Dendritic cell treated with granulocyte-macrophage colony-stimulating factor and Interleukin-4, amounts not matched to agents 40 ng/mL and 50 ng/mL, for 4 days (primary cell): ENCODE measurements around the gene MFSD2A.
A peak's percentile ranks its signal among the peaks of the same experiment; 100 is the strongest.
"Not testable (repeated sequence)": the region's sequence is repeated elsewhere in the genome, so short reads cannot be mapped to it uniquely, and the experiment has no call there.

Experiments
- H3K27ac Mint-ChIP-seq: one replicate; pipeline ENCODE4 v1.8.0; 2022; ENCODE audit warnings: mild to moderate bottlenecking, mixed read lengths
- H3K27me3 Mint-ChIP-seq: one replicate; pipeline ENCODE4 v1.8.0; 2022; ENCODE audit warnings: mild to moderate bottlenecking, mixed read lengths
- H3K36me3 Mint-ChIP-seq: one replicate; pipeline ENCODE4 v1.8.0; 2022; ENCODE audit warnings: low read depth, mixed read lengths
- H3K4me1 Mint-ChIP-seq: one replicate; pipeline ENCODE4 v1.8.0; 2022; ENCODE audit warnings: low read depth, mixed read lengths
- H3K4me3 Mint-ChIP-seq: one replicate; pipeline ENCODE4 v1.8.0; 2022; ENCODE audit warnings: mild to moderate bottlenecking, moderate library complexity, mixed read lengths
- H3K9me3 Mint-ChIP-seq: one replicate; pipeline ENCODE4 v1.8.0; 2022; ENCODE audit warnings: mixed read lengths
- intact Hi-C: fragments of 100-400 bp; cut with micrococcal nuclease; formaldehyde crosslinking; loops from one replicate; pipeline ENCODE4 v1.15.0; 2022

Gene MFSD2A

GRCh38 chr1:39951926-39952325, 3.0 kb upstream of the MFSD2A start:
- H3K9me3 Mint-ChIP-seq = no peaks in the 10 kb centered on the region
- peaks cover 2% of the 10 kb centered on the region for H3K27me3 Mint-ChIP-seq
- H3K36me3 Mint-ChIP-seq = no peaks in the 10 kb centered on the region
- H3K27ac Mint-ChIP-seq = no peak overlapping the region
- H3K4me3 Mint-ChIP-seq = no peak overlapping the region
- intact Hi-C loops = no loop called here
- peaks cover 40% of the 10 kb centered on the region for H3K4me1 Mint-ChIP-seq

- Mint-ChIP-seq H3K4me1 (peaks cover 46% of the 10 kb centered on the region), H3K36me3 (no peaks in the 10 kb centered on the region), H3K27me3 (peaks cover 2% of the 10 kb centered on the region), H3K27ac (no peak overlapping the region), H3K9me3 (no peaks in the 10 kb centered on the region), H3K4me3 (no peak overlapping the region)
- intact Hi-C loops = no loop called here
These were observed 2.4 kb upstream of the MFSD2A start for GRCh38 chr1:39952359-39953110.

- peak overlapping the region; percentile 73 for H3K27ac Mint-ChIP-seq
- intact Hi-C loops = loop anchor here (2.0 kb wide), 1 partner anchor 20 kb away; no protein-coding TSS in a partner anchor
- no peaks in the 10 kb centered on the region for H3K9me3 Mint-ChIP-seq
- peaks cover 2% of the 10 kb centered on the region for H3K27me3 Mint-ChIP-seq
- H3K4me3 Mint-ChIP-seq = peak overlapping the region; percentile 83
- H3K36me3 Mint-ChIP-seq = no peaks in the 10 kb centered on the region
- peaks cover 65% of the 10 kb centered on the region for H3K4me1 Mint-ChIP-seq
These were observed 548 bp upstream of the MFSD2A start for GRCh38 chr1:39954324-39954869.

GRCh38 chr1:39955547-39956539, 898 bp downstream of the MFSD2A start:
- H3K9me3 Mint-ChIP-seq = no peaks in the 10 kb centered on the region
- H3K4me1 Mint-ChIP-seq = peaks cover 79% of the 10 kb centered on the region
- H3K27ac Mint-ChIP-seq = peak overlapping the region; percentile 73
- H3K27me3 Mint-ChIP-seq = peaks cover 2% of the 10 kb centered on the region
- no peaks in the 10 kb centered on the region for H3K36me3 Mint-ChIP-seq
- intact Hi-C loops = loop anchor here (2.0 kb wide), 1 partner anchor 21 kb away; no protein-coding TSS in a partner anchor
- peak overlapping the region; percentile 83 for H3K4me3 Mint-ChIP-seq

GRCh38 chr1:39957299-39958015, 2.5 kb downstream of the MFSD2A start:
- intact Hi-C loops = no loop called here
- H3K36me3 Mint-ChIP-seq = peaks cover 7% of the 10 kb centered on the region
- H3K9me3 Mint-ChIP-seq = no peaks in the 10 kb centered on the region
- peaks cover 2% of the 10 kb centered on the region for H3K27me3 Mint-ChIP-seq
- H3K4me1 Mint-ChIP-seq = peaks cover 82% of the 10 kb centered on the region
- H3K4me3 Mint-ChIP-seq = no peak overlapping the region
- peak overlapping the region; percentile 45 for H3K27ac Mint-ChIP-seq

- peak overlapping the region; percentile 45 for H3K27ac Mint-ChIP-seq
- peaks cover 76% of the 10 kb centered on the region for H3K4me1 Mint-ChIP-seq
- H3K27me3 Mint-ChIP-seq = peaks cover 2% of the 10 kb centered on the region
- intact Hi-C loops = no loop called here
- H3K4me3 Mint-ChIP-seq = no peak overlapping the region
- H3K9me3 Mint-ChIP-seq = no peaks in the 10 kb centered on the region
- peaks cover 9% of the 10 kb centered on the region for H3K36me3 Mint-ChIP-seq
These were observed 3.7 kb downstream of the MFSD2A start for GRCh38 chr1:39958403-39959200.

GRCh38 chr1:39959651-39960333, 4.8 kb downstream of the MFSD2A start:
- H3K27me3 Mint-ChIP-seq = no peaks in the 10 kb centered on the region
- H3K36me3 Mint-ChIP-seq = peaks cover 9% of the 10 kb centered on the region
- H3K27ac Mint-ChIP-seq = peak overlapping the region; percentile 82
- peaks cover 71% of the 10 kb centered on the region for H3K4me1 Mint-ChIP-seq
- H3K4me3 Mint-ChIP-seq = peak overlapping the region; percentile 59
- no peaks in the 10 kb centered on the region for H3K9me3 Mint-ChIP-seq
- intact Hi-C loops = no loop called here

- Mint-ChIP-seq H3K4me3 (peak overlapping the region; percentile 59), H3K27ac (peak overlapping the region; percentile 82), H3K36me3 (peaks cover 10% of the 10 kb centered on the region), H3K9me3 (no peaks in the 10 kb centered on the region), H3K4me1 (peaks cover 71% of the 10 kb centered on the region), H3K27me3 (no peaks in the 10 kb centered on the region)
- intact Hi-C loops = no loop called here
These were observed 5.5 kb downstream of the MFSD2A start for GRCh38 chr1:39960431-39960958.

- intact Hi-C loops = no loop called here
- Mint-ChIP-seq H3K4me1 (peaks cover 64% of the 10 kb centered on the region), H3K36me3 (peaks cover 21% of the 10 kb centered on the region), H3K27me3 (no peaks in the 10 kb centered on the region), H3K4me3 (no peak overlapping the region), H3K9me3 (no peaks in the 10 kb centered on the region), H3K27ac (no peak overlapping the region)
These were observed 7.5 kb downstream of the MFSD2A start for GRCh38 chr1:39962450-39962825.

GRCh38 chr1:39962964-39963363, 8.0 kb downstream of the MFSD2A start:
- Mint-ChIP-seq H3K36me3 (peaks cover 21% of the 10 kb centered on the region), H3K4me1 (peaks cover 64% of the 10 kb centered on the region)
- H3K27me3 Mint-ChIP-seq, H3K27ac Mint-ChIP-seq, H3K9me3 Mint-ChIP-seq, H3K4me3 Mint-ChIP-seq, intact Hi-C loops: not testable (repeated sequence)

GRCh38 chr1:39964552-39964951, 9.6 kb downstream of the MFSD2A start:
- intact Hi-C loops = no loop called here
- peaks cover 34% of the 10 kb centered on the region for H3K36me3 Mint-ChIP-seq
- no peaks in the 10 kb centered on the region for H3K27me3 Mint-ChIP-seq
- H3K27ac Mint-ChIP-seq = peak overlapping the region; percentile 38
- peaks cover 64% of the 10 kb centered on the region for H3K4me1 Mint-ChIP-seq
- peak overlapping the region; percentile 10 for H3K4me3 Mint-ChIP-seq
- H3K9me3 Mint-ChIP-seq = no peaks in the 10 kb centered on the region

GRCh38 chr1:39965044-39965443, 10.1 kb downstream of the MFSD2A start:
- Mint-ChIP-seq H3K27me3 (no peaks in the 10 kb centered on the region), H3K36me3 (peaks cover 34% of the 10 kb centered on the region), H3K27ac (peak overlapping the region; percentile 38), H3K9me3 (no peaks in the 10 kb centered on the region), H3K4me3 (no peak overlapping the region), H3K4me1 (peaks cover 64% of the 10 kb centered on the region)
- intact Hi-C loops = no loop called here
